Measurements from ENCODE around the gene GPR18. TPM values are rescaled to one million over a fixed set of nuclear protein-coding genes. Genes with fewer than 3 reads are reported as not detected.

GPR18 gene
- total and polyA plus RNA-seq, 9 of the 15 experiments (the other 6 are each of a cell fraction or from before 2014, with no cell fraction given) = 0.75 TPM; not detected in 8

- no peaks in the 10 kb centered on the region for H3K9me1 ChIP-seq (ENCODE audit: control insufficient read depth, insufficient read depth, low read length)
- peak in 2 of 4 experiments; percentile 17 to 50 for DNase-seq (ENCODE audit: extremely low read depth in 1 of 4, low spot score in 3 of 4)
- ChIA-PET POLR2A (interaction anchor here (0.7 kb wide), 1 partner anchor 14 kb away, joined by 4 read pairs; no protein-coding TSS in a partner anchor), CTCF (ENCODE audit: low intra/inter-chr PET ratio) (no interaction called here)
- H4K20me1 ChIP-seq (replicated peaks; ENCODE audit: control insufficient read depth, insufficient read depth, low read length) = no peaks in the 10 kb centered on the region
- peak within 1 kb of the TSS; percentile 39; the same call in 1 of the 2 replicates for H2AFZ ChIP-seq (ENCODE audit: low read depth, low read length)
- no TSS peak for BruUV-seq (replicated peaks)
- peak; percentile 74 for ATAC-seq
- no peaks in the 10 kb centered on the region for H3K9me3 ChIP-seq (replicated peaks; ENCODE audit: control insufficient read depth, insufficient read depth, low read depth, low read length)
- H3K4me3 ChIP-seq = peak within 1 kb of the TSS; percentile 19; the same call in 1 of the 2 replicates
- peaks cover 44% of the 10 kb centered on the region for H3K79me2 ChIP-seq (ENCODE audit: control insufficient read depth, insufficient read depth, low read length)
- intact Hi-C loops (cut with micrococcal nuclease) = no loop called here
- H3K4me1 ChIP-seq (replicated peaks in 1 of 2; ENCODE audit: control insufficient read depth in 2 of 2, insufficient read depth in 2 of 2, low read length in 2 of 2) = peaks cover 7 to 27% of the 10 kb centered on the region in 2 experiments
- in situ Hi-C loops (cut with MboI) = no loop called here
- WGBS (ENCODE audit: insufficient coverage, low coverage, missing lambda C conversion rate) = 0% methylated on average over 4 of the region's 4 CpGs
- peak within 1 kb of the TSS in 1 of 2 experiments; percentile 62; a peak in 2 of 4 replicates for H3K9ac ChIP-seq (ENCODE audit: insufficient read depth in 1 of 2, low read depth in 2 of 2, low read length in 2 of 2)
- H3K27me3 ChIP-seq (ENCODE audit: control insufficient read depth in 2 of 2, insufficient read depth in 2 of 2, low read length in 2 of 2) = no peaks in the 10 kb centered on the region
- peak within 1 kb of the TSS; percentile 71 for H3K27ac ChIP-seq (ENCODE audit: extremely low read depth, low read depth, low read length)
- no peak for FAIRE-seq
- H3K36me3 ChIP-seq (ENCODE audit: control insufficient read depth, insufficient read depth, low read length) = peaks cover 18% of the 10 kb centered on the region; the same call in 2 of the 3 replicates
- H3K4me2 ChIP-seq (ENCODE audit: insufficient read depth, low read length) = peak within 1 kb of the TSS; percentile 56
- no peak for TF ChIP-seq ZNF347 (CRISPR knock-in tag; IDR thresholded peaks at IDR 0.05; ENCODE audit: low read depth)
- no peak for TF ChIP-seq POLR2G (IDR thresholded peaks at IDR 0.05; ENCODE audit: low read depth, low read length)
- peak in 1 of 2 experiments; percentile 91; a peak in 2 of 4 replicates for TF ChIP-seq SRF (CRISPR knock-in tag; IDR thresholded peaks at IDR 0.05)
- peak; percentile 44; the same call in 1 of the 2 replicates for TF ChIP-seq POLR2H (tag; IDR thresholded peaks at IDR 0.05; ENCODE audit: low read depth)
- no peak for TF ChIP-seq ZBTB33 (CRISPR knock-in tag; IDR thresholded peaks at IDR 0.05)
- no peak for TF ChIP-seq RCOR1 (IDR thresholded peaks at IDR 0.05; ENCODE audit: borderline replicate concordance in 1 of 2, low read depth in 2 of 2, low read length in 2 of 2)
- TF ChIP-seq FOXK2 (conservative IDR thresholded peaks at IDR 0.05 in 1 of 2, IDR thresholded peaks at IDR 0.05 in 1 of 2; ENCODE audit: low read depth in 2 of 2) = peak in 1 of 2 experiments; percentile 21; a peak in 1 of 4 replicates
- TF ChIP-seq SMARCC2 (IDR thresholded peaks at IDR 0.05; ENCODE audit: low read depth) = no peak
- TF ChIP-seq ZNF583 (CRISPR knock-in tag; IDR thresholded peaks at IDR 0.05) = no peak
- no peak for TF ChIP-seq ZNF165 (CRISPR knock-in tag; IDR thresholded peaks at IDR 0.05; ENCODE audit: borderline replicate concordance)
- no peak for TF ChIP-seq HEY1 (CRISPR knock-in tag; IDR thresholded peaks at IDR 0.05; ENCODE audit: borderline replicate concordance)
- no peak for TF ChIP-seq SNRNP70 (optimal IDR thresholded peaks at IDR 0.05; ENCODE audit: low read depth, low read length)
- TF ChIP-seq ZFX (CRISPR knock-in tag; IDR thresholded peaks at IDR 0.05) = 0 out of 2 replicates have a peak, but pooled peaks have one; percentile 3
- no peak for TF ChIP-seq BCOR (IDR thresholded peaks at IDR 0.05)
- TF ChIP-seq SREBF1 (IDR thresholded peaks at IDR 0.05; ENCODE audit: borderline replicate concordance, low read depth, low read length) = no peak
- no peak for TF ChIP-seq BACH1 (tag; IDR thresholded peaks at IDR 0.05)
- TF ChIP-seq SNAPC5 (CRISPR knock-in tag; IDR thresholded peaks at IDR 0.05) = no peak
- TF ChIP-seq ZNF764 (CRISPR knock-in tag; IDR thresholded peaks at IDR 0.05; ENCODE audit: low read depth) = no peak
- no peak for TF ChIP-seq RBM22 (IDR thresholded peaks at IDR 0.05; ENCODE audit: low read depth, low read length, poor library complexity, severe bottlenecking)
- TF ChIP-seq BMI1 (IDR thresholded peaks at IDR 0.05; ENCODE audit: low read length) = no peak
- peak; percentile 93 for TF ChIP-seq ZNF384 (IDR thresholded peaks at IDR 0.05; ENCODE audit: low read depth, low read length)
- TF ChIP-seq CCNT2 (IDR thresholded peaks at IDR 0.05; ENCODE audit: borderline replicate concordance, extremely low read depth, insufficient read length, low read depth, low read length) = no peak
Observed at GRCh38 chr13:99307247-99307646, 49.1 kb upstream of the GPR18 start, which contains the start of gene GPR183. GPR183 (minus strand) TSS chr13:99307399; CDS start chr13:99296145, 11,254 bp downstream.
